ENCODE results near the gene STX12. TPM values are rescaled to one million over a fixed set of nuclear protein-coding genes. Genes with fewer than 3 reads are reported as not detected.

Gene STX12
- total and polyA plus RNA-seq, 2 experiments from 2014 or later = 6.1 to 9.0 TPM

DNA sequence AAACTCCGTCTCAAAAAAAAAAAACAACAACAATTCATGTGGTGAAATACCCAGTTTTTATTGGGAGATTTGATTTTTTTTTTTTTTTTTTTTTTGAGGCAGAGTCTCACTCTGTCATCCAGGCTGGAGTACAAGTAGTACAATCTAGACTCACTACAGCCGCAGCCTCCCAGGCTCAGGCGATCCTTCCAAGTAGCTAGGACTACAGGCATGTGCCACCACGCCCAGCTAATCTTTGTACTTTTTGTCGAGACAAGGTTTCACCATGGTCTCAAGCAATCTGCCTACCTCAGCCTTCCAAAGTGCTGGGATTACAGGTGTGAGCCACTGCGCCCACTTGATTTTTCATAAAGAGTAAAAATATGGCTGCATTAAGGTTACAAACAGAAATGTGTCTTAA lies 31.9 kb upstream of the STX12 start (continued):
- TF ChIP-seq, protein P1, sequence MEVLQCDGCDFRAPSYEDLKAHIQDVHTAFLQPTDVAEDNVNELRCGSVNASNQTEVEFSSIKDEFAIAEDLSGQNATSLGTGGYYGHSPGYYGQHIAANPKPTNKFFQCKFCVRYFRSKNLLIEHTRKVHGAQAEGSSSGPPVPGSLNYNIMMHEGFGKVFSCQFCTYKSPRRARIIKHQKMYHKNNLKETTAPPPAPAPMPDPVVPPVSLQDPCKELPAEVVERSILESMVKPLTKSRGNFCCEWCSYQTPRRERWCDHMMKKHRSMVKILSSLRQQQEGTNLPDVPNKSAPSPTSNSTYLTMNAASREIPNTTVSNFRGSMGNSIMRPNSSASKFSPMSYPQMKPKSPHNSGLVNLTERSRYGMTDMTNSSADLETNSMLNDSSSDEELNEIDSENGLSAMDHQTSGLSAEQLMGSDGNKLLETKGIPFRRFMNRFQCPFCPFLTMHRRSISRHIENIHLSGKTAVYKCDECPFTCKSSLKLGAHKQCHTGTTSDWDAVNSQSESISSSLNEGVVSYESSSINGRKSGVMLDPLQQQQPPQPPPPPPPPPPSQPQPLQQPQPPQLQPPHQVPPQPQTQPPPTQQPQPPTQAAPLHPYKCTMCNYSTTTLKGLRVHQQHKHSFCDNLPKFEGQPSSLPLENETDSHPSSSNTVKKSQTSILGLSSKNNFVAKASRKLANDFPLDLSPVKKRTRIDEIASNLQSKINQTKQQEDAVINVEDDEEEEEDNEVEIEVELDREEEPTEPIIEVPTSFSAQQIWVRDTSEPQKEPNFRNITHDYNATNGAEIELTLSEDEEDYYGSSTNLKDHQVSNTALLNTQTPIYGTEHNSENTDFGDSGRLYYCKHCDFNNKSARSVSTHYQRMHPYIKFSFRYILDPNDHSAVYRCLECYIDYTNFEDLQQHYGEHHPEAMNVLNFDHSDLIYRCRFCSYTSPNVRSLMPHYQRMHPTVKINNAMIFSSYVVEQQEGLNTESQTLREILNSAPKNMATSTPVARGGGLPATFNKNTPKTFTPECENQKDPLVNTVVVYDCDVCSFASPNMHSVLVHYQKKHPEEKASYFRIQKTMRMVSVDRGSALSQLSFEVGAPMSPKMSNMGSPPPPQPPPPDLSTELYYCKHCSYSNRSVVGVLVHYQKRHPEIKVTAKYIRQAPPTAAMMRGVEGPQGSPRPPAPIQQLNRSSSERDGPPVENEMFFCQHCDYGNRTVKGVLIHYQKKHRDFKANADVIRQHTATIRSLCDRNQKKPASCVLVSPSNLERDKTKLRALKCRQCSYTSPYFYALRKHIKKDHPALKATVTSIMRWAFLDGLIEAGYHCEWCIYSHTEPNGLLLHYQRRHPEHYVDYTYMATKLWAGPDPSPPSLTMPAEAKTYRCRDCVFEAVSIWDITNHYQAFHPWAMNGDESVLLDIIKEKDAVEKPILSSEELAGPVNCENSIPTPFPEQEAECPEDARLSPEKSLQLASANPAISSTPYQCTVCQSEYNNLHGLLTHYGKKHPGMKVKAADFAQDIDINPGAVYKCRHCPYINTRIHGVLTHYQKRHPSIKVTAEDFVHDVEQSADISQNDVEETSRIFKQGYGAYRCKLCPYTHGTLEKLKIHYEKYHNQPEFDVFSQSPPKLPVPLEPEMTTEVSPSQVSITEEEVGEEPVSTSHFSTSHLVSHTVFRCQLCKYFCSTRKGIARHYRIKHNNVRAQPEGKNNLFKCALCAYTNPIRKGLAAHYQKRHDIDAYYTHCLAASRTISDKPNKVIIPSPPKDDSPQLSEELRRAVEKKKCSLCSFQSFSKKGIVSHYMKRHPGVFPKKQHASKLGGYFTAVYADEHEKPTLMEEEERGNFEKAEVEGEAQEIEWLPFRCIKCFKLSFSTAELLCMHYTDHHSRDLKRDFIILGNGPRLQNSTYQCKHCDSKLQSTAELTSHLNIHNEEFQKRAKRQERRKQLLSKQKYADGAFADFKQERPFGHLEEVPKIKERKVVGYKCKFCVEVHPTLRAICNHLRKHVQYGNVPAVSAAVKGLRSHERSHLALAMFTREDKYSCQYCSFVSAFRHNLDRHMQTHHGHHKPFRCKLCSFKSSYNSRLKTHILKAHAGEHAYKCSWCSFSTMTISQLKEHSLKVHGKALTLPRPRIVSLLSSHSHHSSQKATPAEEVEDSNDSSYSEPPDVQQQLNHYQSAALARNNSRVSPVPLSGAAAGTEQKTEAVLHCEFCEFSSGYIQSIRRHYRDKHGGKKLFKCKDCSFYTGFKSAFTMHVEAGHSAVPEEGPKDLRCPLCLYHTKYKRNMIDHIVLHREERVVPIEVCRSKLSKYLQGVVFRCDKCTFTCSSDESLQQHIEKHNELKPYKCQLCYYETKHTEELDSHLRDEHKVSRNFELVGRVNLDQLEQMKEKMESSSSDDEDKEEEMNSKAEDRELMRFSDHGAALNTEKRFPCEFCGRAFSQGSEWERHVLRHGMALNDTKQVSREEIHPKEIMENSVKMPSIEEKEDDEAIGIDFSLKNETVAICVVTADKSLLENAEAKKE (CRISPR knock-in tag; IDR thresholded peaks at IDR 0.05) = no peak
- TF ChIP-seq STAT1 (IDR thresholded peaks at IDR 0.05; ENCODE audit: unreplicated experiment) = no peak
- TF ChIP-seq, protein P2, sequence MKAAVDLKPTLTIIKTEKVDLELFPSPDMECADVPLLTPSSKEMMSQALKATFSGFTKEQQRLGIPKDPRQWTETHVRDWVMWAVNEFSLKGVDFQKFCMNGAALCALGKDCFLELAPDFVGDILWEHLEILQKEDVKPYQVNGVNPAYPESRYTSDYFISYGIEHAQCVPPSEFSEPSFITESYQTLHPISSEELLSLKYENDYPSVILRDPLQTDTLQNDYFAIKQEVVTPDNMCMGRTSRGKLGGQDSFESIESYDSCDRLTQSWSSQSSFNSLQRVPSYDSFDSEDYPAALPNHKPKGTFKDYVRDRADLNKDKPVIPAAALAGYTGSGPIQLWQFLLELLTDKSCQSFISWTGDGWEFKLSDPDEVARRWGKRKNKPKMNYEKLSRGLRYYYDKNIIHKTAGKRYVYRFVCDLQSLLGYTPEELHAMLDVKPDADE (IDR thresholded peaks at IDR 0.05) = no peak
- TF ChIP-seq, protein P3, sequence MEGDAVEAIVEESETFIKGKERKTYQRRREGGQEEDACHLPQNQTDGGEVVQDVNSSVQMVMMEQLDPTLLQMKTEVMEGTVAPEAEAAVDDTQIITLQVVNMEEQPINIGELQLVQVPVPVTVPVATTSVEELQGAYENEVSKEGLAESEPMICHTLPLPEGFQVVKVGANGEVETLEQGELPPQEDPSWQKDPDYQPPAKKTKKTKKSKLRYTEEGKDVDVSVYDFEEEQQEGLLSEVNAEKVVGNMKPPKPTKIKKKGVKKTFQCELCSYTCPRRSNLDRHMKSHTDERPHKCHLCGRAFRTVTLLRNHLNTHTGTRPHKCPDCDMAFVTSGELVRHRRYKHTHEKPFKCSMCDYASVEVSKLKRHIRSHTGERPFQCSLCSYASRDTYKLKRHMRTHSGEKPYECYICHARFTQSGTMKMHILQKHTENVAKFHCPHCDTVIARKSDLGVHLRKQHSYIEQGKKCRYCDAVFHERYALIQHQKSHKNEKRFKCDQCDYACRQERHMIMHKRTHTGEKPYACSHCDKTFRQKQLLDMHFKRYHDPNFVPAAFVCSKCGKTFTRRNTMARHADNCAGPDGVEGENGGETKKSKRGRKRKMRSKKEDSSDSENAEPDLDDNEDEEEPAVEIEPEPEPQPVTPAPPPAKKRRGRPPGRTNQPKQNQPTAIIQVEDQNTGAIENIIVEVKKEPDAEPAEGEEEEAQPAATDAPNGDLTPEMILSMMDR (conservative IDR thresholded peaks at IDR 0.05; ENCODE audit: low read depth in 2 of 2) = no peak

DNA sequence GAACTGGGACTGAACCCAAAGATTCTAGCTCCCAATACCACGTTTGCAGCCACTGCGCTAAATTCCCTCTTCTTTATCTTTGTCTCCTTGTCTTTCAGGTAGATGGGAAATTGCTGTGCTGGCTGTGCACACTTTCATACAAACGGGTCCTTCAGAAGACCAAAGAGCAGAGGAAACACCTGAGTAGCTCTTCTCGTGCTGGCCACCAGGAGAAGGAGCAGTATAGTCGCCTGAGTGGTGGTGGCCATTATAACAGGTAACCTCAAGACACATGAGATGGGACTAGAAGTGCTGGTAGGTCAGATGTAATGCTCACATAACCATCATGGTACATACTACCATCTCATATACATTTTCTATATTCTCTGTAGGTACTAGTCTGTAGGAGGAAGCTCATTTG lies 28.5 kb upstream of the STX12 start:
- ATAC-seq = no peak
- no peaks in the 10 kb centered on the region; the same call in 1 of the 2 replicates for H4K20me1 ChIP-seq (replicated peaks; ENCODE audit: insufficient read depth)
- H3K36me3 Mint-ChIP-seq (ENCODE audit: low read depth) = peaks cover 11% of the 10 kb centered on the region
- TF ChIP-seq ZNF114 (CRISPR knock-in tag; IDR thresholded peaks at IDR 0.05) (no peak), EZH2 (IDR thresholded peaks at IDR 0.05; ENCODE audit: low read depth, unreplicated experiment) (no peak), STAT1 (IDR thresholded peaks at IDR 0.05; ENCODE audit: unreplicated experiment) (no peak), ZNF331 (CRISPR knock-in tag; IDR thresholded peaks at IDR 0.05; ENCODE audit: low read depth) (no peak)
- TF ChIP-seq, protein P2 (IDR thresholded peaks at IDR 0.05) = no peak
- TF ChIP-seq, protein P4, sequence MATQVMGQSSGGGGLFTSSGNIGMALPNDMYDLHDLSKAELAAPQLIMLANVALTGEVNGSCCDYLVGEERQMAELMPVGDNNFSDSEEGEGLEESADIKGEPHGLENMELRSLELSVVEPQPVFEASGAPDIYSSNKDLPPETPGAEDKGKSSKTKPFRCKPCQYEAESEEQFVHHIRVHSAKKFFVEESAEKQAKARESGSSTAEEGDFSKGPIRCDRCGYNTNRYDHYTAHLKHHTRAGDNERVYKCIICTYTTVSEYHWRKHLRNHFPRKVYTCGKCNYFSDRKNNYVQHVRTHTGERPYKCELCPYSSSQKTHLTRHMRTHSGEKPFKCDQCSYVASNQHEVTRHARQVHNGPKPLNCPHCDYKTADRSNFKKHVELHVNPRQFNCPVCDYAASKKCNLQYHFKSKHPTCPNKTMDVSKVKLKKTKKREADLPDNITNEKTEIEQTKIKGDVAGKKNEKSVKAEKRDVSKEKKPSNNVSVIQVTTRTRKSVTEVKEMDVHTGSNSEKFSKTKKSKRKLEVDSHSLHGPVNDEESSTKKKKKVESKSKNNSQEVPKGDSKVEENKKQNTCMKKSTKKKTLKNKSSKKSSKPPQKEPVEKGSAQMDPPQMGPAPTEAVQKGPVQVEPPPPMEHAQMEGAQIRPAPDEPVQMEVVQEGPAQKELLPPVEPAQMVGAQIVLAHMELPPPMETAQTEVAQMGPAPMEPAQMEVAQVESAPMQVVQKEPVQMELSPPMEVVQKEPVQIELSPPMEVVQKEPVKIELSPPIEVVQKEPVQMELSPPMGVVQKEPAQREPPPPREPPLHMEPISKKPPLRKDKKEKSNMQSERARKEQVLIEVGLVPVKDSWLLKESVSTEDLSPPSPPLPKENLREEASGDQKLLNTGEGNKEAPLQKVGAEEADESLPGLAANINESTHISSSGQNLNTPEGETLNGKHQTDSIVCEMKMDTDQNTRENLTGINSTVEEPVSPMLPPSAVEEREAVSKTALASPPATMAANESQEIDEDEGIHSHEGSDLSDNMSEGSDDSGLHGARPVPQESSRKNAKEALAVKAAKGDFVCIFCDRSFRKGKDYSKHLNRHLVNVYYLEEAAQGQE (IDR thresholded peaks at IDR 0.05; ENCODE audit: unreplicated experiment) = no peak

More for the DNA sequence above, 28.5 kb upstream of the STX12 start:
- Mint-ChIP-seq H3K9me3 (no peaks in the 10 kb centered on the region), H3K4me1 (no peaks in the 10 kb centered on the region), H3K27ac (no peak overlapping the region), H3K4me3 (no peak overlapping the region), H3K27me3 (ENCODE audit: insufficient read depth, low read depth, poor library complexity) (peaks cover 6% of the 10 kb centered on the region)
- Histone ChIP-seq H3K4me3 (no peak overlapping the region), H3F3A (replicated peaks; ENCODE audit: low read depth) (no peaks in the 10 kb centered on the region), H3K36me3 (ENCODE audit: insufficient read depth) (peaks cover 7% of the 10 kb centered on the region; the same call in 1 of the 2 replicates), H3K4me2 (no peak overlapping the region), H3K4me1 (ENCODE audit: insufficient read depth) (no peaks in the 10 kb centered on the region), H2AFZ (no peak overlapping the region), H3K9me2 (ENCODE audit: insufficient read depth) (0 out of 2 replicates have a peak, but pooled peaks cover 2% of the 10 kb centered on the region), H3K79me2 (replicated peaks; ENCODE audit: insufficient read depth) (no peaks in the 10 kb centered on the region), H3K27ac (ENCODE audit: low read depth) (no peak overlapping the region), H3K27me3 (ENCODE audit: insufficient read depth) (no peaks in the 10 kb centered on the region)
- DNase-seq (ENCODE audit: low spot score) = no peak

Measured in GM23338 (cell line).